SU-DHL-6 (cell line): ENCODE results near the gene IL37.

Experiments
- EZH2phosphoT487 ChIP-seq: fragments of 200-600 bp; sonication (generic), shearing (Covaris generic); conservative IDR thresholded peaks from 2 replicates; pipeline ENCODE4 v1.6.1; 2018; ENCODE audit warnings: mild to moderate bottlenecking, antibody characterized with exemption, low read length, moderate library complexity, mixed read lengths
- TF ChIP-seq, protein P1 (sequence below): fragments of 200-600 bp; sonication (generic); IDR thresholded peaks from one replicate; pipeline ENCODE4 v1.5.1; 2017; ENCODE audit warnings: antibody characterized with exemption, mild to moderate bottlenecking, low read length, moderate library complexity; ENCODE audit not compliant: insufficient read depth, poor library complexity, severe bottlenecking

DNA sequence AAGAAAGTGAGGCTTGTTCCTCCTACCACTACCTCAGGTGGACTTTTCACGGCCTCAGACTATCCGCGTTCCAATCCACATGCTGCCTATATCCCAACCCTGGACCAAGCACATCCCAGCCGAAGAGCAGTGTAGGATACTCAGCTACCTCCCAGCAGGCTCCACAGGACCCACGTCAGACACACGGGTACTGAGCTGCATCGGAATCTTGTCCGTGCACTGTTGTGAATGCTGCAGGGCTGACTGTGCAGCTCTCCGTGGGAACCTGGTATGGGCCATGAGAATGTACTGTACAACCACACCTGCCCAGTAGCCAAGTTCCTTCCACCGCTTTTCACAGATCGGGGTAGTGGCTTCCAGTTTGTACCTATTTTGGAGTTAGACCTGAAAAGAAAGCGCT is 22.3 kb downstream of the IL37 start:
- TF ChIP-seq, protein P1, sequence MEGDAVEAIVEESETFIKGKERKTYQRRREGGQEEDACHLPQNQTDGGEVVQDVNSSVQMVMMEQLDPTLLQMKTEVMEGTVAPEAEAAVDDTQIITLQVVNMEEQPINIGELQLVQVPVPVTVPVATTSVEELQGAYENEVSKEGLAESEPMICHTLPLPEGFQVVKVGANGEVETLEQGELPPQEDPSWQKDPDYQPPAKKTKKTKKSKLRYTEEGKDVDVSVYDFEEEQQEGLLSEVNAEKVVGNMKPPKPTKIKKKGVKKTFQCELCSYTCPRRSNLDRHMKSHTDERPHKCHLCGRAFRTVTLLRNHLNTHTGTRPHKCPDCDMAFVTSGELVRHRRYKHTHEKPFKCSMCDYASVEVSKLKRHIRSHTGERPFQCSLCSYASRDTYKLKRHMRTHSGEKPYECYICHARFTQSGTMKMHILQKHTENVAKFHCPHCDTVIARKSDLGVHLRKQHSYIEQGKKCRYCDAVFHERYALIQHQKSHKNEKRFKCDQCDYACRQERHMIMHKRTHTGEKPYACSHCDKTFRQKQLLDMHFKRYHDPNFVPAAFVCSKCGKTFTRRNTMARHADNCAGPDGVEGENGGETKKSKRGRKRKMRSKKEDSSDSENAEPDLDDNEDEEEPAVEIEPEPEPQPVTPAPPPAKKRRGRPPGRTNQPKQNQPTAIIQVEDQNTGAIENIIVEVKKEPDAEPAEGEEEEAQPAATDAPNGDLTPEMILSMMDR: no peak
- no peak for TF ChIP-seq EZH2phosphoT487
